ENCODE results near the gene ARHGAP6.

DNA sequence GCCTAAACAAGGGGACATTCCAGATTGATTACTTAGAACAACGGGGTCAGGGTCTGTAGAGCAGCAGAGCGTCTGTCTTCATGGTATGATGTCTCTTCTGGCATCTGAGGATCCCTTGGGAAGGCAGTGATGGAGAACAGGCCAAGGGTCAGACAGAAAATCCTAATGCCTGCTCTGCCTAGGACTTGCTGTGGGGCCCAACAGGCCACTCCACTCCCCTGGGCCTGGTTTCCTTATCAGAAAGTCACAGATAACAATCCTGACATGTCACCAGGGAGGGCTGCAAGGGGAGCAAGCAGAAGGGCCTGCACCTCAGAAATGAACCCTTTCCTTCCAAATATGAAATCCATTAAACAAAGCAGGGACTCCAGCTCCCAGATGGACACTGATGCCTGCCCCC lies 21.4 kb upstream of the ARHGAP6 start:
- TF ChIP-seq POLR2AphosphoS5 (IDR thresholded peaks at IDR 0.05; ENCODE audit: low read depth, low read length) = no peak
- TF ChIP-seq POLR2A (IDR thresholded peaks at IDR 0.05; ENCODE audit: low read depth, low read length) = no peak
- TF ChIP-seq TAF1 (IDR thresholded peaks at IDR 0.05; ENCODE audit: borderline replicate concordance, low read depth, low read length) = no peak

Data from GM12892 (cell line).